Pancreas (tissue), 10 donors: ENCODE measurements around the gene USP34. TPM values are rescaled to one million over a fixed set of nuclear protein-coding genes. Genes with fewer than 3 reads are reported as not detected.
"Not testable (repeated sequence)": the region's sequence is repeated elsewhere in the genome, so short reads cannot be mapped to it uniquely, and the experiment has no call there.

Experiments
- ATAC-seq, 4 donors: fragments of 200-7000 bp; cut with Tn5 transposase; one replicate each; pipeline versions ENCODE4 v1.8.0 to v1.9.1; 2020; ENCODE audit warnings: mild to moderate bottlenecking in 4 of 4, moderate library complexity in 4 of 4
- DNase-seq, 6 donors: peaks; one replicate each; pipeline ENCODE4 v3.0.0-alpha.2; 2020
- FAIRE-seq: peaks from 2 replicates; lab custom pipeline; 2012; peaks lifted over from hg19 to GRCh38; lab: Jason Lieb, UNC
- H3K27ac ChIP-seq, 4 donors: fragments of 200-600 bp; sonication (generic); 1 replicate in 3 of 4; 2 replicates in 1 of 4; pipeline versions ENCODE4 v1.5.0 to v1.8.0; 2020
- H3K27me3 ChIP-seq, 4 donors: fragments of 200-600 bp; one replicate each; pipeline ENCODE4 v1.8.0; 2021
- H3K36me3 ChIP-seq, 3 donors: fragments of 200-600 bp; sonication (generic) in 1 of 3; one replicate each; pipeline versions ENCODE4 v1.5.0 to v1.8.0; 2020 to 2021
- H3K4me1 ChIP-seq, 3 donors: fragments of 200-600 bp; one replicate each; pipeline ENCODE4 v1.8.0; 2021
- H3K4me3 ChIP-seq, 4 donors: fragments of 200-600 bp; sonication (generic) in 2 of 4; one replicate each; pipeline versions ENCODE4 v1.5.0 to v1.8.0; 2020 to 2021
- H3K9me3 ChIP-seq, 4 donors: fragments of 200-600 bp; one replicate each; pipeline ENCODE4 v1.8.0; 2021
- WGBS, 2 donors: extraction: QIAGEN DNeasy Blood & Tissue Kit; methylation state at CpG; one replicate each; pipeline ENCODE4 v1.1.7; 2013; 5-methylcytosine and 5-hydroxymethylcytosine counted together
- intact Hi-C, 3 donors: fragments of 100-400 bp; cut with DNase I; formaldehyde crosslinking; loops; one replicate each; pipeline versions ENCODE4 v1.11.1 to v1.14.2; 2022
- polyA plus RNA-seq, 2 donors: library from polyadenylated mRNA; stranded (reverse); fragments of 200-250 nt; gene quantifications; one replicate each; pipeline ENCODE4 v1.2.3, GENCODE V29; 2013
- total RNA-seq, 6 donors: library from RNA; stranded (reverse); fragmentation: NEBNext Ultra II Directional in 4 of 6; extraction: Animal tissue kit (Norgen Biotek cat#: 25700) in 4 of 6; gene quantifications; one replicate each; pipeline versions ENCODE4 v1.2.1 to v1.2.4, GENCODE V29; 2021 to 2023
- TF ChIP-seq, protein P1 (sequence below), 4 donors: fragments of 200-600 bp; sonication (generic) in 3 of 4; IDR thresholded peaks; one replicate each; pipeline versions ENCODE4 v1.5.0 to v1.8.0; 2021; ENCODE audit warnings: antibody characterized with exemption in 4 of 4
- donor health status: healthy with polysubstance abuse.
- donor health status: DM: no; HTN: no; CAD: no; lungs with moderate emphysema.
- donor health status: DM: no; HTN: no; CAD: no.
- donor health status: control.
- donor health status: control.
- donor health status: Bipolar disorder and iron deficiency.
- donor health status: DM: yes; HTN: yes; CAD: no.
- donor health status: DM: no; HTN: no; CAD: no.
- donor health status: DM: no; HTN: no; CAD: no.
- donor health status: DM: yes; HTN: yes; CAD: no.

The USP34 gene
- total and polyA plus RNA-seq, 8 donors, result 30.0 to 58.9 (median 45.1) TPM

DNA sequence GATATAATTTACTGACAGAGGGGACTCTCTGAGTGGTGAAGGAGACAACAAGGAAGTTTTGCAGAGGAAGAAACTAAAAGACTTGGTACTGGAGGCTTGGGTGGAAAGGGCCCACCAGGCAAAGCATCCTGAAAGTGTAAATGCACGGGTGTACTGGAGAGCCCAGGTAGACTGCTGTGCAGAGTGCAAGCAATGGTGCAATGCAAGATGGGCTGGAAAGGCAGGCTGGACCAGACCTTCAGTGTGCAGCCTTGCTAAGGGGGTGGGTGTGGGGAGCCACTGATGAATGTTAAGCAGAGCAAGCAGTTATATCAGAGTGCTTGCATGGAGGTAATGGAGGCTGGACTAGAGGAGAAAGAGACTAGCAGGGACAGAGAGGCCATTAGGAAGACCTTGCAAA lies 298.2 kb downstream of the USP34 start:
- H3K4me1 ChIP-seq, result peaks cover 0 to 4% (median 0%) of the 10 kb centered on the region in 3 donors
- FAIRE-seq, result no peak
- H3K4me3 ChIP-seq, result no peak overlapping the region
- no peak for DNase-seq
- ATAC-seq, result no peak
- no peak overlapping the region for H3K27ac ChIP-seq
- H3K27me3 ChIP-seq, result no peaks in the 10 kb centered on the region
- H3K9me3 ChIP-seq, result no peaks in the 10 kb centered on the region
- WGBS, 2 donors, result 64 to 65% methylated on average over 1 of the region's 1 CpG
- H3K36me3 ChIP-seq, result no peaks in the 10 kb centered on the region
- intact Hi-C loops, result no loop called here
- TF ChIP-seq, protein P1, sequence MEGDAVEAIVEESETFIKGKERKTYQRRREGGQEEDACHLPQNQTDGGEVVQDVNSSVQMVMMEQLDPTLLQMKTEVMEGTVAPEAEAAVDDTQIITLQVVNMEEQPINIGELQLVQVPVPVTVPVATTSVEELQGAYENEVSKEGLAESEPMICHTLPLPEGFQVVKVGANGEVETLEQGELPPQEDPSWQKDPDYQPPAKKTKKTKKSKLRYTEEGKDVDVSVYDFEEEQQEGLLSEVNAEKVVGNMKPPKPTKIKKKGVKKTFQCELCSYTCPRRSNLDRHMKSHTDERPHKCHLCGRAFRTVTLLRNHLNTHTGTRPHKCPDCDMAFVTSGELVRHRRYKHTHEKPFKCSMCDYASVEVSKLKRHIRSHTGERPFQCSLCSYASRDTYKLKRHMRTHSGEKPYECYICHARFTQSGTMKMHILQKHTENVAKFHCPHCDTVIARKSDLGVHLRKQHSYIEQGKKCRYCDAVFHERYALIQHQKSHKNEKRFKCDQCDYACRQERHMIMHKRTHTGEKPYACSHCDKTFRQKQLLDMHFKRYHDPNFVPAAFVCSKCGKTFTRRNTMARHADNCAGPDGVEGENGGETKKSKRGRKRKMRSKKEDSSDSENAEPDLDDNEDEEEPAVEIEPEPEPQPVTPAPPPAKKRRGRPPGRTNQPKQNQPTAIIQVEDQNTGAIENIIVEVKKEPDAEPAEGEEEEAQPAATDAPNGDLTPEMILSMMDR (IDR thresholded peaks at IDR 0.05), result no peak

DNA sequence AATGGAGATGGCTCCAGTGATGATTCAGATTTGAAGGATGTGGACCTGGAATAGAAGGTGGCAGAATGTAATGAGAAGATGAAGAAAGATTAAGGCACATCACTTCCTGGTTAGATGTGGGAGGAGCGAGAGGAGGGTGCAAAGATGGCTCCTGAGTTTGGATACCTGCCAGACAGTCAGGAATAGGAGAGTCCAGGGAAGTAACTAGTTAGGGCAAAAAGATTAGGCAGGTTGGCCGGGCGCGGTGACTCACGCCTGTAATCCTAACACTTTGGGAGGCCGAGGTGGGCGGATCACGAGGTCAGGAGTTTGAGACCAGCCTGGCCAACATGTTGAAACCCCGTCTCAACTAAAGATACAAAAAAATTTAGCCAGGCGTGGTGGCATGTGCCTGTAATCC lies 303.3 kb downstream of the USP34 start:
- TF ChIP-seq, protein P1 (IDR thresholded peaks at IDR 0.05), result no peak
- DNase-seq (no peak), FAIRE-seq (no peak), ATAC-seq (no peak)
- Histone ChIP-seq H3K27me3 (no peaks in the 10 kb centered on the region), H3K4me3 (no peak overlapping the region), H3K4me1 (no peaks in the 10 kb centered on the region), H3K9me3 (no peaks in the 10 kb centered on the region), H3K27ac (no peak overlapping the region), H3K36me3 (peaks cover 0 to 12% (median 0%) of the 10 kb centered on the region in 3 donors)
- WGBS, 2 donors, result 96 to 99% methylated on average over 10 of the region's 10 CpGs
- intact Hi-C loops, result no loop called here

DNA sequence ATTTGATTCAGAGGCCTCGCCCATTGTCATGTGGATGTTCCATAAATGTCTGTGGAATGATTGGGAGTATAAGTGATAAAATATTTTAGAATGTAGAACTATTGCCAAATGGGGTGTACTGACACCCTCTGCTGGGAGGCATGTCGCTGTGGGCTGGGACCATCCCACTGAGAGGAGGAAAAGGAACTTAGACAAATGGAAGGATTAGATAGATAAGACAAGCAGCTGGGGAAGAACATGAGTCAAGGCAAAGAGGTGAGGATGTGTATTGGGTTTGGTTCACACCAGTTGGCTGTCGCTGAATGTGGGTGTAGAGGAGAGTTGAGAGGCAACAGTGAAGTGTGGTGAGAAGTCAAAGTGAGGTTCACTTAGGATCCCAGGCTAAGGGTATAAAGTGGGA lies 304.9 kb downstream of the USP34 start:
- Histone ChIP-seq H3K36me3 (peaks cover 0 to 12% (median 0%) of the 10 kb centered on the region in 3 donors), H3K9me3 (no peaks in the 10 kb centered on the region), H3K27ac (no peak overlapping the region), H3K4me1 (no peaks in the 10 kb centered on the region), H3K4me3 (no peak overlapping the region), H3K27me3 (no peaks in the 10 kb centered on the region)
- TF ChIP-seq, protein P1 (IDR thresholded peaks at IDR 0.05), result no peak
- no peak for DNase-seq
- WGBS, 2 donors, result 92 to 95% methylated on average over 3 of the region's 3 CpGs
- FAIRE-seq, result no peak
- no peak for ATAC-seq
- intact Hi-C loops, result no loop called here

DNA sequence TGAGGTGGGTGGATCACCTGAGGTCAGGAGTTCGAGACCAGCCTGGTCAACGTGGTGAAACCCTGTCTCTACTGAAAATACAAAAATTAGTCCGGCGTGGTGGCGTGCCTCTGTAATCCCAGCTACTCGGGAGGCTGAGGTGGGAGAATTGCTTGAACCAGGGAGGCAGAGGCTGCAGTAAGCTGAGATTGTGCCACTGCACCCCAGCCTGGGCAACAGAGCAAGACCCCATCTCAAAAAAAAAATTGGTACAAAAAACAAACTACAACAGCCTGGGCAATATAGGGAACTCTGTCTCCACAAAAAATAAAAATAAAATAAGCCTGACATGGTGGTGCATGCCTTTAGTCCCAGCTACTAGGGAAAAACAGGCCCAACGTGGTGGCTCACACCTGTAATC lies 305.8 kb downstream of the USP34 start:
- intact Hi-C loops, DNase-seq, H3K4me3 ChIP-seq, H3K9me3 ChIP-seq, FAIRE-seq, ATAC-seq, H3K27ac ChIP-seq, H3K4me1 ChIP-seq, H3K27me3 ChIP-seq: not testable (repeated sequence)
- H3K36me3 ChIP-seq, result peaks cover 0 to 12% (median 0%) of the 10 kb centered on the region in 3 donors
- WGBS, 2 donors, result 90 to 97% methylated on average over 7 of the region's 7 CpGs

DNA sequence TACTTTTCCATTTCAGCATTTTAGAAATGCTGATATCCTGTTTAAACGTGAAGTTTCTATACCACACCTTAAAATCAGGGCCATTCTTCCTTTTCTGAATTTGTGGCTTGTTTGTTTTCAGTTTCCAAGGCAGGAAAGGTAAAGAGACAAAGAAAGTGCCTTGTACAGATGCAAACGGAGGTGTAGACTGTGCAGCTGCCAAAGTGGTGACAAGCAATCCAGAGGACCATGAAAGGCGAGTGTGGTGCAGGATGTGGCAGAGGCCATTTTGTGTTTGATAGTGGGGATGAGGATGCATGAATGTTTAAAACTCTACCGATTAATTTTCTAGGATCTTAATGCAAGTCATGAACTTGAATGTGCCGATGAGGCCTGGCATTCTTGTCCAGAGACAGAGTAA lies 308.2 kb downstream of the USP34 start:
- FAIRE-seq (no peak), ATAC-seq (no peak), DNase-seq (no peak)
- H3K9me3 ChIP-seq, result no peaks in the 10 kb centered on the region
- WGBS, 2 donors, result 87 to 90% methylated on average over 5 of the region's 5 CpGs
- intact Hi-C loops, result no loop called here
- H3K27ac ChIP-seq, result no peak overlapping the region
- H3K4me1 ChIP-seq, result no peaks in the 10 kb centered on the region
- peaks cover 0 to 12% (median 5%) of the 10 kb centered on the region in 3 donors for H3K36me3 ChIP-seq
- no peaks in the 10 kb centered on the region for H3K27me3 ChIP-seq
- TF ChIP-seq, protein P1 (IDR thresholded peaks at IDR 0.05), result no peak
- no peak overlapping the region for H3K4me3 ChIP-seq
